Stimulated activated CD4-positive, alpha-beta T cell treated with anti-CD3 and anti-CD28 coated beads, Interleukin-1b, Interleukin-23, amount 100 ng/mL, for 4 hours (primary cell): ENCODE results near the gene NDUFS6.
"Not testable (repeated sequence)": the region's sequence is repeated elsewhere in the genome, so short reads cannot be mapped to it uniquely, and the experiment has no call there.

ENCODE experiments used
- DNase-seq, 2 donors: peaks; one replicate each; pipeline ENCODE4 v3.0.0-alpha.2; 2020; ENCODE audit warnings: low read depth in 2 of 2

NDUFS6 gene

DNA sequence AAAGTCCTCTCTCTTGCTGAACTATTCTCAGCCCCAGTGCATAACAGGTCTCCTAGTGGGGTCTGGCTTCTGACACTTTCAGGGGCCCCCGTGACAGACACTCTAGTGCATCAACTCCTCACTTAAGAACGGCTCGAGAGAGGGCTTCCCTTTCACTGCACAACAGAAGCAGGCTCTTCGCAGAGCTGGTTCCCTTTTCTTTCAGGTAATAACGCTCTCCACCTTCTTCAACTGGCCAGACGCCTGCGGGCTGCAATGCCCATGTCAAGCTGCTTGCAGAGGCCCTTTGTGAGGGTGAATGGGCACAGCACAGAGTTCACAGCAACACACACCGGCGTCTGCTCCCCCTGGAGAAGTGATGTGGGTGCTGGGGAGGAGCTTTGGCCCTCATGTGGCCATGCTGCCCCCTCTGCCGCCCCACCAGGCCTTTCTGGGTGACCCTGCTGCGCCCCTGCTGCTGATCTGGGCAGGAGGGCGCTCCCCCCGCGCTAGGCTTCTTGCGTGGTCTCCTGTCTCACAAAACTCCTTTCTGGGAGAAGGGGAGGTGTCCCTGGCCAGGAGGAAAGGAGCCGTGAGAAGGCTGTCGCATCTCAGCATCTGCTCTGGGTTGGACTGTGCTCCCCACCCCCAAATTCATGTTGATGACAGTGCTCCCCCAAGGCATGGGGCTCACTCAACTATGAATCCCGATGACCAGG lies 4.0 kb upstream of the NDUFS6 start:
- DNase-seq: no peak

DNA sequence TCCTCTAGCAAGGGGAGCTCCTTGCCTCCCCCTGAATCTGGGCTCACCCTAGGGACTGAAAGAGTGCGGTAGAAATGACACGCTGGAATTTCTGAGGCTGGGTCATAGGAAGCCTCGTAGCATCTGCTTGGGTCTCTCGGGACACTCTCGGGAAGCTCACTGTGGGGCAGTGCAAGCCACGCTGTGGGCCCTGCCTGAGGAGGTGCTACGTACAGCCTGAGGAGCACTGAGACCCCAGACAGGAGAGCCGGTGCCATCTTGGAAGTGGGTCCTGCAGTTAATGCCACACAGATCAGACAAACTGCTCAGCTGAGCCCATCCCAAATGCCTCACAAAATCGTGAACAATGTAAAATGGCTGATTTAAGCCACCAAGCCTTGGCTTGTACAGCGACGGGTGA lies 3.4 kb upstream of the NDUFS6 start:
- DNase-seq: no peak

DNA sequence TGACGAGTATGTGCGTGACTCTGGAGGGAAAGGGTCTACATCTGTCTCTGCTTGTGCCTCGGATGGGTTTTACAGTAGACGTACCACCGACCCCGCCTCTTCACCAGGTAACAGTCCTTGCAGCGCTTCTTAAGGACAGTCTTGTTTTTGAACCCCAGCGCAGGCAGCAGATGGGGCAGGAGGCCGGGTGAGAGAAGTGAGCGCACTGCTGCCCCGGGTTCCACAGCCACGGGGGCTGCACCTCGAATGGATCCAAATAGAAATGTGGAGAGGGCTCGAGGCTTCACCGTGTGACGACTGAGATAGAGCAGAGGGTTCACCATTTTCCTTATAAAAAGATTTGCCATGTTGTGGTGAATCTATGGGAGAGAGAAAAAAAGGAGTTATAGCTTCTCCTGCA lies 2.6 kb upstream of the NDUFS6 start:
- DNase-seq: not testable (repeated sequence)

DNA sequence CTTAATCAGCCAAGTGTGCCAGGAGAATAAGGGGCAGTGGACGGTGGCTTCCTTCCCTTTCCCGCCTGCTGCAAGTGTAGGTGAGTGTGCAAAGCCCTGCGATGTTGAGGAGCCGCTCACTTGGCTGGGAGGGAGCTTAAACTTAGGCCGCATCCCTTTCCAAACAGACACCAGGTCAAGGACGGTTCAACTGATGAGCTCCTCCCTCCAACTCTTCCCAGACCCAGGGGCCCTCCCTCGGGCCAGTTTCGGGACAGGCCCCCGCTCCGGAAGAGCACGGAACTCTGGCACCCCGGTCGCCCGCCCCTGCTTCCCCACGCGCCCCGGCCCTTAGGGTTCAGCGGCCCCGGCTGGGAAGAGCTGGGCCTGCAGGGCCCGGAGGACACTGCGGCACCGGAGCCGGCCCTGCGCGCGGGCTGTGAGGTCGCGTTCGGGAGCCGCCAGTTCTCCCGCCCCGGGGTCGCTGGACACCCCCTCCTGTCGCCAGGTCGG lies 2.1 kb upstream of the NDUFS6 start:
- peak; percentile 13 to 33 for DNase-seq

DNA sequence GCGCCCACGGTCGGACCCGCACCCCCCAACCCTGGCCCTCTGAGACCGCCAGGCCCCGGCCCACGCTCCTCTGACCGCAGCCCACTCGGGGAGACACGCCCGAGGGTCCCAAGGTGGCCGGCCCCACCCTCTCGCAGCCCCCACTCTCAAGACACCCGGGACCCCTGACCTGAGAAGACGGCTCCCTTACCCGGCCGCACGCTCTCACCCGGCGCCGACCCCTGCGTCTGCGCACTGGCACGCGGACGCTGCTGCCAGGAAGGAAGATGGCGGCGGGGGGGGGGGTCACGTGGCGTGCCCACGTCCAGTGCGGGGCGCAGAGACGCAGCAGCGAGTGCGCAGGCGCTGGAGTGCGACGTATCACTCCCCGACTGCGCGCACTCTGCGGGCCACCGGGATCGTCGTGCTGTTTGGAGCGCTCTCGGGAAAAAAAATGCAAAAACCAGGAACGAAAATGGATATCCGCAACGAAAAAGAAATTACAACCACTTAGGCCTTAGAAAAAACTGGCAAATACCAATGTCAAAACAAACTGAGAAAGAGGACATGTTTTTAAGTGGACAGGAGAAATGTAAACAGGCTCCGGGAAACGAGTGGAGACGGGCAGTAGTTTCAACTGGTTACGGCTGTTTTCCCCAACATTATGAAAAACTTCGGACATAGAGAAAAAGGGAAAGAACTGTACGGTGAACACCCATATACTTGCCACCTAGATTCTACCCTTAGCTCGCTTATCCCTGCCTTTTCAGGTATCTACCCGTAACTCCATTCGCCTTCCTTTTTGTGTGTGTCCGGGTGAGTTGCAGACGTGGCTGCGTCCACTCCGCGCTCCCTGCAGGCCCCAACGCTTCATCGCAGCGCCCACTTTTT lies 1.4 kb upstream of the NDUFS6 start, which contains the start of gene MRPL36:
MRPL36 (minus strand) TSS at position 236 of the 870 bp plus-strand sequence. CDS start 902 bp downstream, outside the sequence.
- DNase-seq: peak; percentile 93 to 95

DNA sequence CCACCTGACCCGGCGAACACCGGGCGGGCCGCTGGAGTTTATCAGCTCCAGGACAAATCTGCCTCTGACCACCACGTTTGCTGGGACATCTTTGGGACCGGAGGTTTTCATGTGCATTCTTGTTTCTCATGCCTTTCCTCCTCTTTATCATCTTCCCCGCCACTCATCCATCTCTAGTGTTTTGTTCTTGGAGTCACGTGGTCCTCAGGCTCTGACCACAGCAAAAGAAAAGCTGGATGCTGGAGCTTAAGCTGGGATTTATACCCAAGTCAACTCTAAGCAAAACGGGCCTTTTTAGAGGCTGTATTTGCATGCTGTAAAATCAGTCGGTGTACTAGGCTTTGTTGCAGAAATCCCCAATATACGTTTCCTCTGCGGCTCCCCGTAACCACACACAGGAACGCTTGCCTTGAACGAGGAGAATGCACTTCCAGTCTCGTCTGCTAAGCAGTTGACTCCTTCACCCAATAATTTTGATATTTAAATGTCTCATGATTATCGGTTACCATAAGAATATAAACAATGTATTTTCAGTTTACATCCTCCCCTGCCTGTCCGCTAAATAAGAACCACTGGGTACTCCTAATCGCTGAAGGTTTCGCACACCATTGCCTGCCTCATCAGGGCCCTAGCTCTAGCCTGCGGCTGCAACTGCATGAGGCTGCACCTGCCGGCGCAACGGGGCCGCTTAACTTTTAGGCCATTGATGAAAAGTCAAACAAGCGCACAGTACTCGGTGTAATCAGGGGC lies 560 bp upstream of the NDUFS6 start:
- no peak for DNase-seq

DNA sequence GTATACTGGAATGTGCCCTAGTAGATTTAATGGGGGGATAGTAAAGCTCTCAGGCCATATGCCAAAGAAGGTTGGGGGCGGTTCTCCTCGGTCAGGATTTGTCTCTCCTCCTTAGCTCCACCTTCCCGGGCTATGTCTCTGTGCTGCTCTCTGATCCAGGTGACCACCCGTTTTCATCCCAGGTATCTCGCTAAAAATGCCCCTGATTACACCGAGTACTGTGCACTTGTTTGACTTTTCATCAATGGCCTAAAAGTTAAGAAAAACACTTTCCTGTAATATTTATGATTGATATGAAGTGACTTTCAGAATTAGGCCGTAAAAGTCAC lies 724 bp downstream of the NDUFS6 start:
- DNase-seq: no peak

DNA sequence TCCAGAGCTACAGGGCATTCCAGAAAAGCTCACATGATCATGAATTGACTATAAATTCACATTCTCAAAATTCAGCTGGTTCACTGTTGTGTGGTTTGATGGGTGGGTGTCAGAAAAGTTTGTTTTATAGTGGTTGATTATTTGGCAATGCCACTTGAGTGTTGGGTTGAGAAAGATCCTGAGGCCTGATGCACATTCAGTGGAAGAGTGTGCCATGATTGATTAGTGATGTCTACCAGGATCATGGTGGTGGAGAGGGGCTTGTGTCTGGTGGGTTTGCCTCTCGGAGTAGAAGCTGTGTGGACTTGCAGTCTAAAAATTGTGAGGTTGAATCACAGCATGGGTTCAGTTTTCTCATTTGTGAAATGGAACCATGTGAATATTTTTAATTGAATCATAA lies 2.0 kb downstream of the NDUFS6 start:
- no peak for DNase-seq

DNA sequence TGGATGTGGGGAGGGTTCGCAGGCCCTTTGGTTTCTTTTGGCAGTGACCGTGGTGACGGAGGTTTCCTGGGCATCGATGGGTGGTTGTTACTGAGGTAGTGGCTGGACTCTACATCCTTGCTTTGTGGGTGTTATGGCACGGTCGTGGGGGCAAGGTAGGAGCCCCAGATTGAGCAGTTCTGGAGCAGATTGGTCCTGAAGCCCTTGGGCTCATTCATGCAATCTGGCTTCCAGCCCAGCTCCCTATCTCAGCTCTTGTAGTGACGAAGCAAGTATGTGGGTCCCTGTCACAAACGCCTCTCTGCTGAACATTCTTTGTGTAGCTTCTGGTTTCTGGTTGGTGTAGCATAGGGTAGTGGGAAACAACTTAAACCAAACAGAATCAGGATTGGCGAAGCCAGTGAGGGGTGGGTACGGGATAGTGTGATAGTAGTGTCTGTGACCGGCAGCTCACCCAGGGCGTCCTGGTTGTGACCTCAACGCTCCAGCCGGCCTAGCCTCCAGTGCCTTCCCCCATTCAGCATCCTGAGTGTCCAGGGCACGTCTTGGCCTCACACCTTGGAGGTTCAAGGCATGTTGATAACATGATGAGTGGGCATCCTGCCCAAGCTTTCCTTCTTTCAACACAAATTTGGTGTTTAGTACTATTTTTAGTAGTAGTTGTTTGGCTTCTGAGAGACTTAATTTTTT lies 2.9 kb downstream of the NDUFS6 start:
- DNase-seq: no peak

DNA sequence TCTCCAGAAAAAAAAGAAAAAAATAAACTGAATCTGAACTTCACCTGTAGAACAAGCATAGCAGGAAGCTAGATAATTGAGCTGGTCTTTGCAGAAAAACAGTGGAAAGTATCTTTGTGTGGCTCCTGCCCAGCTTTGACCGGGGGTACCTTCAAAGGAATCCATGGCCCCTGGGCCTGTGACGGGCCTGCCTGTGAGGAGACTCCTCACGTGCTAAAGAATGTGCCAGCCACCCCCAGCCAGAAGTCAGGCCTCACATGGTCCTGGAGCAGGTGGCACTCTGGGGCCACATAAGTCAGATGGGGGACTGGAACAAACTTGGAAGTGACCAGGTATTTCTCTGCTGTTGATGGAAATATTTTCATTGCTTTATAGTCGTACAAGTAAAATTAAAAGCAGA lies 4.1 kb downstream of the NDUFS6 start:
- no peak for DNase-seq

DNA sequence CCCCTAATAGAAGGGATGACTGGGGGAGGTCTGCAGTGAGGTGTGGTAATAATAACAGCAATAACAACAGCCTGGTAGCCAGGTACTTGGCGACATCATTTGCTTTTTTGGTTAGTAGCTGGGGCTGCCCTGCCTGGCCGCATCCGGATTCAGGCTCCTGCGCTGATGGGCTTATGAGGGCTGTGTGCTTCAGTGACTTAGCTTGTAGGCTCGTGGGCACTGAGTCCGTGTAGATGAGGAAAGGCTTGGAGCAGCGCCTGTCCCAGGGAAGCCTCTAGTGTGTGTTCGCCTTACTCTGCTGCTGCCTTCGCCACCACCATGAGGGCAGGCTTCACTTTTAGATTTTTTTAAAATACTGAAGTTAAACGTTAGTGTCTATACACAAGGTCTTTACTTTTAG lies 4.5 kb downstream of the NDUFS6 start:
- DNase-seq: no peak

DNA sequence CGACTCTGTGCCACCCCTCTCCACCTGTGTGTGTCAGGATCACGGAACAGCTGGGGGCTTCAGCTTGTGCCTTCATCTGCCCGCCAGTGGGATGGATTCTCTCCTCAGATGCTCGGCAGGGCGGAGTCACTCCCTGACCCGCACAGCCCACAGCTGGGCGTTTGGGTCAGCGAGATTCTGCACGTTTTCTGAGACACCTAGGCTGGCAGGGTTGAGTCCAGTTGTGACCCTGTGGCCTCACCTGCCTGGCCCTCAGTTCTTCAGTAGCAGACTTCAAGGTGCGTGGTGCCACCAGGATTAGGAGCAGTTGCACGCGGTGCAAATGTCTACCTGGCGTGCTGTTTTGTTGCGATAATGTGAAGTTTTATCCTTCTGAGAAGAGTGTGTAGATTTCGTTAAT lies 5.0 kb downstream of the NDUFS6 start:
- no peak for DNase-seq

DNA sequence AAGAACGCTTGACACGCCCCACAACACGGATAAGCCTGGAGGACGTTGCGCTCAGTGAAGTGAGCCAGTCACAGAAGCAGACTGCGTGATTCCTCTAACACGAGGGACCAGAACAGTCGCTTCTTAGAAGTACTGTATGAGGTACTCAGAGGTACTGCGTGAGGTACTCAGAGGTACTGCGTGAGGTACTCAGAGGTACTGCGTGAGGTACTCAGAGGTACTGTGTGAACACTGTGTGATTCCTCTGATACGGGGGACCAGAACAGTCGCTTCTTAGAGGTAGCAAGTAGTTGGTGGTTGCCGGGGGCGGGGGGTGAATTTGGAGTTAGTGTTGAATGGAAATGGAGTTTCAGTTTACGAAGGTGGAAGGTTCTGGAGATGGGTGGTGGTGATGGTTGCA lies 5.8 kb downstream of the NDUFS6 start:
- DNase-seq: no peak

DNA sequence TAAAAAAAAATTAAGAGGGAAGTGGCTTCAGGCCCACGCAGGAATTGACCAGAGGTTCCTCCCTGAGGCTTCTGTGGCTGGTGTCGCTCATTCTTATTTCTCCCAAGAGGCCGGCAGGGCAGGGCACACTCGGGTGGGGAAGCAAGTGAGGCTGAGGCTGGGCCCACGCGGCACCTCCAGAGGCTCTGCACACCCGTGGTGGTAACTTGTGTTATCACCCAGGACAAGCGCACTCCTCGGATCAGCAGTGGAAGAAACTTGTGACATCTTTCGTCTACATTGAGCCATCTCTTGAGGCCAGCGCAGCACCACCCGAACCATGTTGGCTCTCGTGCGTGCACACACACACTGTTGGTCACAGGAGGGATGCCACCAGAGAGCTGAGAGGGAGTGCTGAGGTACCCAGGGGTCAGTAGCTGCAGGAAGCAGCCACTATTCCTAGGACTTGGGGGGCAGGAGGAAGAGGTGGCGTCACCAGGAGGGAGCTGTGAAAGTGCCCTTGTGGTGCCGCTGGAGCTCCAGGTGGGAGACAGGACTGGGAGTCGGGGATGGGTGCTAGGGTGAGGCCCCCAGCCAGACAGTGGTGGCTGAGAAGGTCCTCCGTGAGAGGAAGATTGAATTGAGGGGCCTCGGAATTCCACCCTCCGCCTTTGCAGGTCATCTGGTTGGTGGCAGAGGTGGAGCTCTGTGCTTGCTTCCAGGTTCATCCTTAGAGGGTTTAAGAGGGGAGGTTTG lies 6.4 kb downstream of the NDUFS6 start:
- no peak for DNase-seq

DNA sequence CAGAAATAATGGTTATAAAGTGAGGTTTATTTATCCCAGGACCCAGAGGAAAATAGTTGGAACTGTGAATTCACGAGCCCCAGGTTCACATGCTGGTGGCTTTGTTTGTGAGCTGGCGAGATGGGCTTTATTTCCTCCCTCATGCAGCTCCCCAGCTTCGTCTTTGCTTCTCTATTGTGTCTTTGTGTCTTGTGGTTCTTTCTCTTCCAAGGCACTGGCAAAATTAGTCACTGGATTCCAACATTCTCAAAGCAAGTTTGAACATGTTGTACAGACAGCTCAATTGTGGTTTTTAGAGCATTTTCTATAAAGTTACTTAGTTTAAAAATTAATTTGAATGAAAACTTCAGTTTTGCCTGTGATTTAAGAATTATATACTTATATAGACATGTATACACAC lies 7.2 kb downstream of the NDUFS6 start:
- no peak for DNase-seq

DNA sequence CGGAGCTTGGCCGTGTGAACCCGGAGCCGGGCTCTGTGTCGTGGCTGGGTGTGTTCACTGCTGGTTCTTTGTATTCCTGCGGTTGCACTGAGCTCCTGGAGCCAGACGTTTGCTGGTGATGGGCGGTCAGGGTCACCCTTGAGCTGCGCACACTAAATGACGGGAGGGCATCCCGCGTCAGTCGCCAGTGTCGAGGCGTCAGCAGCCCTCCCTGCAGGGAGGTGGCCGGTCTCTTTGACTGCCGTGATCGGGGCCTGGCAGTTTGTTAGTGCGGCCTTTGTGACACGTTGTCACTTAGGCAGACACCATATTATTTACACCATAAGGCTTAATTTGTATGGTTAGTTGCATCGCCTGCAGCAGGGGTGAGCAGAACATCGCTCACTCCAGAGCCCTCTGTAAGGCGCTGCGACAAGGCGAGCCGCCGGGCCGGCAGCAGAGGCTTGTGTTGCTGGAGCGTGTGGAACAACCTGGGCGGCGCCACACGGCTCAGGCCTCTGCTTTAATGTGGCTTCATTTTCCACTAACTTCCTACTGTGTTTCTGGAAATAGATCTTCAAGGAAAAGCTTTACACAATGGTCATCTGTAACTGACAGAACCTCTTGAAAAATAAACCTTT lies 8.3 kb downstream of the NDUFS6 start:
- DNase-seq: no peak

DNA sequence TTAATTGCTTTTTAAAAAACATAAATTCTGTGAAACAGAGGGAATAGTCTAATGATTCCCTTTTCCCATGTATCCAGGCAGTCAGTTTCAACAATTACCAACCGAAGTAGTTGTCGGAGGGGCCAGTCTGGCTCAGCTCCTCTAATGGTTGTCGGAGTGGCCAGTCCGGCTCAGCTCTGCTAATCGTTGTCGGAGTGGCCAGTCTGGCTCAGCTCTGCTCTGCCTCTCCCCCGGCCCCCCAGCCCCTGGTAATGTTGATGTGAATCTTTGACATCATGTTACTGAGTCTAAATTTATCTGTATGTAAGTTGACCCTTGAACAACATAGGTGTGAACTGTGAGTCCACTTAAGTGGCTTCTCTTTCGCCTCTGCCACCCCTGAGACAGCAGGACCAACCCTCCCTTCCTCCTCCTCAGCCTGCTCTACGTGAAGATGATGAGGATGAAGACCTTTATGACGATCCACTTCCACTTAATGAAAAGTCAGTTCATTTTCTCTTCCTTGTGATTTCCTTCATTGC lies 9.4 kb downstream of the NDUFS6 start:
- DNase-seq: no peak

DNA sequence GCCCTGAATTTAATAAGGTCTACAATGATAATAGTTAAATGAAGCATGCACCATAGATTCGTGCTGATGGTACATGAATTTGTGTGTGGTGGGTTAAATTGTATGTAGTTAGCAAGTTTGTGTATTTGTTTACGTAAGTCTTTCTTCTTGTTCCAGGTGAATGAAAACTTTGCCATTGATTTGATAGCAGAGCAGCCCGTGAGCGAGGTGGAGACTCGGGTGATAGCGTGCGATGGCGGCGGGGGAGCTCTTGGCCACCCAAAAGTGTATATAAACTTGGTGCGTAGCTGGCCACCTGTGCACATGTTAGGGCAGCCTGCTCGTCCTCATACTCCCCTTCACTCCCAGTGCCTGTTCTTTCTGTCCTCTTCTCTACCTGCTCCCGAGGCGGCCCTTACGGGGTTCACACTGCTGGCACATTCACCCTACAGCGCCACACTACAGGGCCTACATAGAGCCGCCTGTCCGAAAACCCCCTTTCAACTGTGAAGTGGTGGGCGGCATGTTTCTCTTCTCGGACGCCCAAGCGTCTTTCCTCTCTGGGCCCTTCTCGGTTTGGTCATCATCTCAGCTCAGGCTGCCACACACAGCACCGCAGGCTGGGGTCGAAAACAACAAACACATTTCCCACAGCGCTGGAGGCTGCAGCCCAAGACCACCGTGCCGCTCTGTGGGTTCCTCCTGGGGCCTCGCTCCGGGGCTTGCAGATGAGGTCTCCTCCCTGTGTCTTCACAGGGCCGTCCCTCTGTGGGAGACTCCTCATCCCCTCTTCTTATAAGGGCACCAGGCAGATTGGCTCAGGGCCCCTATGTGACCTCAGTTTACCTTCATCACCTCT lies 13.2 kb downstream of the NDUFS6 start:
- DNase-seq: no peak

DNA sequence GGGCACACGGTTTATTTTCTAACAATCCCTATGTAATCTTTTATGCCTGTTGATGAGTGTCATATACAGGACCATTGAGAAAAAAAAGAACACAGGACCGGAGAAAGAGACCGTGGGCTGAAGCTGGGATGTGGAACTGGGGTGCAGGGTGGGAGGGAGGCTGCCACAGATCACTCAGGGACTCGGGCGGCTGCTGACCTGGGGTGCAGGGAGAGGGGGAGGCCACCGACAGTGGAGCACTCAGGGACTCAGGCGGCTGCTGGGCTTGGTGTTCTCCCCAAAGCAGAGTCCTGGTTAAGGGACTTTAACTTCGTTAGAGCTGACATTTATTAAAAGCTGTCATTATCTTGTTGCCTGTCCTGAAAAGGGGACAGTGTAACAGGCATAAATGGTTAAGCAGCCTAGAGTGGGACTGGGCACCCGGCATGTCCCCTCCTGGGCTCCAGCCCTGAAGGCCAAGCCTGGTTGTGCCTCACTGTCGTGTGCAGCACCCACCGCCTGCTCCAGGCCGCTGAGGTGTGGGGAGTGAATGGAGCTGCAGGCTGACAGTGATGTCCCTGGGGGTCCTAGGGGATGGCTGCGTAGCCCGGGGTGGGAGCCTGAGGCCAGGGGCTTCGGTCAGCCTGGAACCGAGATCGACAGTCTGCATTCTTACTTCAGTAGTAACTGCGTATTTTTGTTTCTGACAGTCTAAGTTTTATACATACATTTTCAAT lies 14.0 kb downstream of the NDUFS6 start:
- no peak for DNase-seq
